COLO668 (cell line): ENCODE results near the gene DOHH.
"Not testable (repeated sequence)": the region's sequence is repeated elsewhere in the genome, so short reads cannot be mapped to it uniquely, and the experiment has no call there.

ENCODE experiments used
- DNase-seq: peaks from one replicate; lab custom pipeline; 2025; ENCODE audit not compliant: unreplicated experiment; lab: John Stamatoyannopoulos, UW

DOHH gene

DNA sequence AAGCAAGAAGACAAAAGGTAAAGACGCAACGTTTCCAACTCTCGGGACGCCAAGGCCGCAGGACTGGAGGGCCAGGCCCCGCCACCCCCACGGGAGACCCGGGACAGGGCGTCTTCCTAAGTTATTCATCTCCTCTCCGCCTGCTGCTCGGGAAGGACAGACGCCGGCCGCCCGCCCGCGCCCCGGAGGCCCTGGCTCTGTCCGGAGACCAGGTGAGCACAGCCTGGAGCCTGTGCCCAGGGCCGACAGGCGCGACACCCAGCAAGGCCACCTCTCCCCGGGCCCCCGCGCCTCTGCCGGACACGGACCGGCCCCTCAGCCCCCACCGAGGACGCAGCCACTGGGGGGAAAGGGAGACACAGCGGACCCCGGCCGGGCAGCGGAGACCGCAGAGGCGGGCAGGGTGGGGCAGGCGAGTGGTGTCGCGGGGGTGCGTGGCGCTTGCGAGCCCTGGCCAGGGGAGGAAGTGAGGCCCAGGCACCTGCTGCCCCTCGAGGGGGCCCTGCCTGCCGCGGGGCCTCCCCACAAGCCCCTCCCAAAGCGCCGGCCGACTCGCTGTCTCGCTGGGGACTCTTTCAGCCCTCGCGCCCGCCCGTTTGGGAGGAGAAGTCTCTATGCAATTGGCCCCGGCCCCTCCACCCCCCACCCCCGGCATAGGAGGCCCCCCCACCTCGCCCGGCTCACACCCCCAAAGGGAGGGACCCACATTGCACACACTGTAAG is 37.3 kb downstream of the DOHH start:
- DNase-seq, result no peak

DNA sequence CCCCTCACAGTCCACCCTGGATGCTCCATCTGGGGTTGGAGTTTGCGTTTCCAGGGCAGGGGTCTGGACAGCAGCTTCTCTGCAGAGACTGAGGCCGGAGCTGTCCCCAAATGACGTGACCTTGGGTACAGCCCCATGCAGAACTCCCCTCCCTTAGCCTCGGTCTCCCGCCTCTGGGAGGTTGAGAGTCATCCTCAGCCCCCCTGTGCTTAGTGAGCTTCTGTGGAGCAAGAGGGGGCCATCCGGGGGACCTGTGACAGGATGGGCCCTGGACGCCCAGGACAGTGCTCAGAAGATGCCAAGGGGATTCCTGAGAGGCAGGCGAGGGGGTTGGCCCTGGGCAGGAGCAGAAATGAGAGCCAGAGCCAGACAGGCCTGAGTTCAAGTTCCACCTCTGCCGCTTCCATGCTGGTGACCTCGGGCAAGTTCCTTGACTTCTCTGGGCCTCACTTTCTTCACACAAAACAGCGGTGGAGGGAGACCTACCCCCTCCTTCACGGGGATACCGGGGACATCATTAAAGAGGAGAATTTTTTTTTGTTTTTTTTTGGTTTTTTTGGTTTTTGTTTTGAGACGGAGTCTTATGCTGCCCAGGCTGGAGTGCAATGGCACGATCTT is 40.4 kb downstream of the DOHH start:
- no peak for DNase-seq

DNA sequence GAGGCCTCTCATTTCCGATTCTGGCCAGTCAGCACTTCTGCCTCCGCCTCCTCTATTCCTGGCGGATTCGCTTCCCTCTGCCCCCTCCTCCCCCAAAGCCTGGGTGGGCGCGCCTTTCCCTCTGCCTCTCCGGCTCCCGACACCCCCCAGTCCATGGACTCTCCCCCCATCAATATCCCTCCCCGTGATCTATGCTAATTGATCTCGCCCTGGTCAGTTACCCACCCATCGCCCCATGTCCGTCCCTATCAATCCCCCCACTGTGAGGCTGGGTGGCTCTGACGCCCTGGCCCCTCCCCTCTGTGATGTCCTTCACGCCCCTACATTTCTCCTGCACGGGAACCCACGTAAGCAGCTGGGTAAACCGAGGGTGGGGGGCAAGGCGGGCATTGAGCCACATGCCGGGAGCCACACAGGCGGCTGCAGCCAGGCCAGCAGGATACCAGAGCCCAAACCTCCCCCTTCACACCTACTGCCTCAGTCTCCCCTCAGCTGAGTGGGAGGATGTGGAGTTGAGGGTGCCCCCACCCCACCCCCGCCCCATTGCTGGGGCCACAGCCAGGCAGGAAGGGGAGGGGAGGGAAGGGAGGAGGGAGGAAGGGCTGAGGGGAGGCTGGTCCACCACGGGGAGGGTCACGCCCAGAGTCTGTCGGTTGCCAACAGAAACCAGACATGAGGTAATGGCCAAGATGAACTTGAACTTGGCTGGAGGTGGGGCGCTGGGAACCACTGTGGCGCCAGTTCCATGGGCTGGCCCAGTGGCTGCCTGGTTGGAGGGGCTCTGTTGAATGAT is 41.2 kb downstream of the DOHH start:
- DNase-seq, result no peak

DNA sequence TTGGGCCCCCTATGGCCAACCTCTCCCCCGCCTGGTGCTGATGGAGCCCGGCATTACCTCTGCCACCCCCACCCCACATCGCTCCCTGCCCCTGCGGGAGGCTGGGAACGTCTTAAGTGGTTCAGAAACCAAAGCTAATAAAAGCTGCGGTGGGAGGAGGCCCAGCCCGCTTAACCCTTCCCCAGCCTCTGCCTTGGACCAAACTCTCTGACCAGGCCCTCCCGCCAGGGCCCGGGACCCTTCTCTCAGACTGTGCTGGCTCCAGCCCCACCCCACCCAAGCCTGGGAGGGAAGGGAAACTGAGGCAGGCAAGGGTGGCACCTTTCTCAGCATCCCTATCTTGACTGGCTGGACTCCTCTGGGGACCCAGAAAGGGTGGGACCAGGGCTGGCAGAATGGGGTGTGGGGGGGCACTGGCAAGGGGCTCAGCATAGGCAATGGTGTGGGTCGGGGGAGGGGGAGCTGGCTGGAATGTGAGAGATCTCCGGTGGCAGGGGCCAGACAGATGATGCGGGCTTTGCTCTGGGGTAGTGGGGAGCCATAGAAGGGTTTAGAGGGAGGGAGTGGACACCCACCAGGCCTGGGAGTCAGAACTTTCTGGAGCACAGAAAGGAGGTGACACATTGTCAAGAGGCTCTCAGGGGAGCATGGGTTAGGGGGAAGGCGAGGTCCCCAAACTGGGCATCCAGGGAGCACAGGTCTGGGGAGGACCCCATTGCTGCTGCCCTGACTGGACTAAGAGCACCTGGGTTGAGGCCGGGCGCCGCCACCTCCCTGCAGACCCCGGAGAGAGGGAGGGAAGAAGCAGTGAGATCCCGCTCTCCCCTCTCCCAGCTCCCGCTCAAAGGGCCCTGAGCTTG is 42.0 kb downstream of the DOHH start:
- DNase-seq, result no peak

DNA sequence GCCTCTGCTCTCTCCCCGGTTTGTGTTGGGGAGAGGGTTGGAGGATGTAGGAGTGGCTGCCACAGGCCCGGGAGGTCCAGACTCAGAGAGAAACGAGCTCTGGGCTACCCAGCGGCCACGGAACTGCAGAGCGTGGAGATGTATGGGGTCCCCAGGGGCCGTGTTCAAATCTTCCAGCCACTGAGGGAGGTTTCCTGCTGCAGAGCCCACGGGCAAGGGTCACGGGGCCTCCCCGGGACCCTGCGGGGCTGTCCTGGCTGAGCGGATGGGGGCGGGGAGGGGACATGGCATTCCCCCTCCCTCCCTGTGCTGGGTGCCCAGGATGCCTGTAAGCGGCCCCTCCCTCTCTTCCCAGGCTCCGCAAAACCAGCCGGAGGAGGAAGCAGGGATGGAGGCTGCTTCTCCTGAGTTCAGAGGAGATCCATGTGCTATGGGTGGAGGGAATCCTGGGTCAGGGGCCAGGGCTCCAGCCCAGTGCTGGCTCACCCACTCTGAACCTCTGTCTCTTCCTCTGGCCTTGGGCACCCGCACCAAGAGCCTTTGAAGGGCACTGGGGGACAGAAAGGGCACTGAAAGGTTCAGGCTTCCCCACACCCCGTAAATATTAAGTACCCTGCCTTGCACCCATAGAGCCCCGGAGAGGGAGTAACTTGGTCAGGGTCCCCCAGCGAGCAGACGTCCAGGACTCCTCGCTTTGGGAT is 42.8 kb downstream of the DOHH start:
- no peak for DNase-seq

DNA sequence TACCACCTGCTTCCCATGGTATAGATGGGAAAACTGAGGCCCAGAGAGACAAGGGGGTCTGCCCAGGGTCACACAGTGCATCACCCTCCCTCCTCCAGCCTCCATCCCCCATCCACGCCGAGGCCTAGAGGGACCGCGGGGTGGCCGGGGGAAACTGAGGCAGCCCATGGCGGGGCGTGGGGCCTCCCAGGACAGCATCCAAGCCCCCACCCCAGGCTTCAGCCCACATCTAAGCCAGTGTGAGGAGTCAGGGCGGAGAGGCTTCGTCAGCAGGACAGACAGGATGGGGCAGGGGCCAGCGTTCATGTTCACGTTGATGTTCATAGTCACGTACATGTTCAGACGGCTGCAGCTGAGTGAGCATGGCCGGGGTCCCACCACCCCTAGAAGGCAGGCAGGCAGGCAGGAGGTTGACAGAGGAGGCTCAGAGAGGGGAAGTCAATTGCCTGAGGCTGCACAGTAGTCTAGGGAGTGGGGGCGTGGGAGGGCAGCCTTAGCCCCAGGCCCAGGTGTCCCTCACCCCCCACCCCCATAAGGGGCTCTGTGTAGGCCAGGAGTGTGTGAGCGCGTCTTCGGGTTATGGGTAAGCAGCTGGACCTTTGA is 43.4 kb downstream of the DOHH start:
- no peak for DNase-seq

DNA sequence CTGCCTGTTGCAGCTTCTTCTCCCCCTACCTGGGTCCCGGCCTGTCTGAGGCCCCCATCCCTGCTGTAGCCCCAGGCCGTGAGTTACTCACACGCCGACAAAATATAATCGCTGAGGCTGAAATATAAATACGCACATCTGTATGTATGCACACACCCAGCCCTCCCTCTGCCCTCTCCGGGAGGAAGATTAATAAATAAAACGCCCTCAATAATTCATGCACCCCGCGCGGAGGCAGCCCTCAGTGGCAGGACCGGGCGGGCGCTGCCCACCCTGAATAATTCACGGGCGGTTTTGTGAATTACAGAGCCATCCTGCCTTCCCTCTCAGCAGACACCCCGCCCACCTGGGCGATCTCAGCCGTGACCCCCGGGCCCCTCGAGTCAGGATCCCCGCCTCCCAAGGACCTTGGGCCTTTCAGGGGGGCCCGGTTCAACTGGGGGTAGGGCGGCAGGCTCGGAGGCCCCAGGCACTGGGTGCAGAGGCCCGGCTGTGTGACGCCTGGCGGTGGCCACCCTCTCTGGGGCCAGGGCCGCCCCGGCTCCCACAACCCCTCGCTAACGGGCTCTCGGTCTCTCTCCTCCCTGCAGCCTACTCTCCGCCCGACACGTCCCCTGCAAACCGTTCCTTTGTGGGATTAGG is 44.4 kb downstream of the DOHH start:
- no peak for DNase-seq

DNA sequence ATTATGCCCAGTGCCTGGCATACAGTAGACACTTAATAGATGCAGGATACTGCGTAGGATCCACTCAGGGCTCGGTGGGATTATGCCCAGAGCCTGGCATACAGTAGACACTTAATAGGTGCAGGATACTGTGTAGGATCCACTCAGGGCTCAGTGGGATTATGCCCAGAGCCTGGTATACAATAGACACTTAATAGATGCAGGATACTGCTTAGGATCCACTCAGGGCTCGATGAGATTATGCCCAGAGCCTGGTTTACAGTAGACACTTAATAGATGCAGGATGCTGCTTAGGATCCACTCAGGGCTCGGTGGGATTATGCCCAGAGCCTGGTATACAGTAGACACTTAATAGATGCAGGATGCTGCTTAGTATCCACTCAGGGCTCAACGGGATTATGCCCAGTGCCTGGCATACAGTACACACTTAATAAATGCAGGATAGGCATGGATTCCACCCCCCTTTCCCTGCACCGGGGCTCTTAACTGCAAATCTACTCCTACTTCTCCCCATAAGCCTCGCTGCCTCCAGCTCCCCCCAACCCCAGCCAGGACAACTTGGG is 45.0 kb downstream of the DOHH start:
- no peak for DNase-seq

DNA sequence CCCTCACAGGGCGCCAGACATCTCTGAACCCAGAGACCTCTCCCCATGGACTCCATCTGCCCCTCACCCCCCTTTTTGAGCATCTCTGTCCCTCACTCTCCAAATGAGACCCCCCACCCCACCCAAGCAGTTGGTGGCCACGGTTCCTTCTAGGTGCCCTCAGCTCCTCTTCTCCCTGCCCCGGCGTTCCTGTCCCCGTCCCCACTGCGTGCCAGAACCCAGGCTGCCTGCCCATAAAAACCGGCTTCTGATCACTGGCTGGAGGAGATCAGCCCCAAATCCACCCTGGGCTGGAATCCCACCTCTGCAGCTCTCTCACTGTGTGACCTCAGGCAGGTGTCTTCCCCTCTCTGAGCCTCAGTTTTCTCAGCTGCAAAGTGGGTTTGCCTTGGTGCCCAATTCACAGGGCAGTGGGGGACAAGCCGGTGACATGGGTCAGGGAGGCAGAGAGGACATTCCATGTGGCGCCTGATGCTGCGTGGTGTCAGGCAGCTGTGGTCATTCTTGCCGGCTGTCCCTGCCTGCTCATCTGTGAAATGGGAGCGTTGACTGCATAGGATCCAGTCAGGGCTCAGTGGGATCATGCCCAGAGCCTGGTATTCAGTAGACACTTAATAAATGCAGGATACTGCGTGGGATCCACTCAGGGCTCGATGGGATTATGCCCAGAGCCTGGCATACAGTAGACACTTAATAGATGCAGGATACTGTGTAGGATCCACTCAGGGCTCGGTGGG is 45.6 kb downstream of the DOHH start:
- no peak for DNase-seq

DNA sequence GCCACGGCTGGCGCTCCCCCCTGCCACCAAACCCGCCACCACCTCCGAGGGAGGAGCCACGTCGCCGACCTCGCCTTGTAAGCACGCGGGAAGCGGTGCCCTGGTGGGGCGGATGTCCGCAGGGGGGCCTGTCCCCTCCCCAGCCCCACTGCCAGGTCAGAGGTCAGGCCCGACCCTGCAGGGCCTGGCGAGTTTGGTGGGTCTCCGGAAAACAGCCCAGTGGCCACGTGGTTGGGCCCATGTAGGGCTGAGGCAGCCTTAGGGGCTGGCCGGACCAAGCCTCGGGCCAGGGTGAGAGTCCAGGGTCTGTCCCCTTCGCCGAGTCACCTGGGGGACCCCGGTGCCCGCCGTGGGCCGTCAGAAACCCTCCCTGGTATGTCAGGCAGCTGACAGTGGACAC is 46.6 kb downstream of the DOHH start:
- DNase-seq, result no peak

DNA sequence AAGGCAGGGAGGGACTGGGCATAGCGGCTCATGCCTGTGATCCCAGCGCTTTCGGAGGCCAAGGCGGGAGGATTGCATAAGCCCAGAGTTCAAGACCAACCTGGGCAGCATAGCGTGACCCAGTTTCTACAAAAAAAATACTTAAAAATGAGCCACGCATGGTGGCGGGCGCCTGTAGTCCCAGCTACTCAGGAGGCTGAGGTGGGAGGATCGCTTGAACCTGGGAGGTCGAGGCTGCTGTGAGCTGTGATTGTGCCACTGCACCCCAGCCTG is 47.6 kb downstream of the DOHH start:
- DNase-seq, result not testable (repeated sequence)

DNA sequence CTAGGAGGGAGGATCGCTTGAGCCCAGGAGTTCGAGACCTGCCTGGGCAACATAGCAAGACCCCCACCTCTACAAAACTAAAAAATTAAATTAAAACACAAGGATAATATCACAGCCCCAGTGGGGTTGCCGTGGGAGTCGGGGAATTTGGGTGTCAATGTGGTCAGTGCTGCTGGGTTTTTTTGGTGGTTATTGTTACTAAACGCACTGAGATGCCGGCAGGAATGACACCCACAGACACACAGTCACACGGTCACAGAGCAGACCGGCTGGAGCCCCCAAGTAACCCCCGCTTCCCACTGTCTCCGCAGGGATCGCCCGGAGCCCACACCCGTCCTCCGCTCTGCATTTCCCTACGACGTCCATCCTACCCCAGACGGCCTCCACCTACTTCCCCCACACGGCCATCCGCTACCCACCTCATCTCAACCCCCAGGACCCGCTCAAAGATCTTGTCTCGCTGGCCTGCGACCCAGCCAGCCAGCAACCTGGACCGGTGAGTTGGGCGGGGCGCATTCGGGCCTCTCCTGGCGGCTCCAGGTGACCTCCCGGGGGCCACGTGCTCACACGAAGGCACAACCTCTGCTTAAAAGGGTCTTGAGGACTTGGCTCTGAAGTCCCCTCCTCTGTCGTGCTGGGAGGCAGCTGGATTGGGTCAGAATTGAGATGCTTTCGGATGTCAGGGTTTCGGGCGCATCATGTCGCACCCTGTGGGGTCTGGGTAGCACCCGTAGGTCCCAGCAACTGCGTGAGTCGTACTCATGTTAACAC is 48.1 kb downstream of the DOHH start:
- no peak for DNase-seq

DNA sequence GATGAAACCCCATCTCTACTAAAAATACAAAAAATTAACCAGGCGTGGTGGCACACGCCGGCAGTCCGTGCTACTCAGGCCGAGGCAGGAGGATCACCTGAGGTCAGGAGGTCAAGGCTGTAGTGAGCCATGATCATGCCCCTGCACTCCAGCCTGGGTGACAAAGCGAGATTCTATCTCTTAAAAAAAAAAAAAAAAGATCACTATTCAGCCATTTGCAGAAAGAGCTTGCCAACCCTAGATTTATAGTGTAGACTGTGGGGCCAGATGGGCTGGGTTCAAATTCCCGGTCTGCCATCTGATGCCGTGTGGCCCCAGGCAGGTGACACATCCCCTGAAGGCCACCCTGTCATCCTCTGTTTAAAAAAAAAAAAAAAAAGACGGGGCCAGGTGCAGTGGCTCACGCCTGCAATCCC is 49.0 kb downstream of the DOHH start:
- no peak for DNase-seq

DNA sequence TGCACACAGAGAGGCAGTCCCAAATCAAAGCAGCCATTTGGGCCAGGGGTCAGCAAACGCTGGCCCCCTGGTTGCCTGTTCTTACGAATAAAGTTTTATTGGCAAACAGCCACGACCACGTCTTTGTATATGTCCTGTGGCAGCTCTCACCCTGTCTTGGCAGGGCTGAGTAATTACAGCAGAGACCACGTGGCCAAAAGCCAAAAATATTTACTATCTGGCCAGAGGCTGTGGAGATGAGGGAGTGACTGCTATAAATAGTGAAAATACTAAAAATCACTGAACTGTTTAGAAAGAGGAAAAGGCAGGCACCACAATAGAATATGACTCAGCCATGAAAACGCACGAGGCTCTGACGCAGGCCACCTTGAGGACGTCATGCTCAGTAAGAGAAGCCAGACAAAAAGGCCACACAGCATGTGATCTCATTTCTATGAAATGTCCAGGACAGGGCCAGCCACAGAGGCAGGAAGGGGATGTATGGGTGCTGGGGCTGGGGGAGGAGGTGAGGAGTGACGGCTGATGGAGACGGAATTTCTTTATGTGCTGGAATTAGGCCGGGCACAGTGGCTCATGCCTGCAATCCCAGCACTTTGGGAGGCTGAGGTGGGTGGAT is 49.6 kb downstream of the DOHH start:
- DNase-seq, result no peak

DNA sequence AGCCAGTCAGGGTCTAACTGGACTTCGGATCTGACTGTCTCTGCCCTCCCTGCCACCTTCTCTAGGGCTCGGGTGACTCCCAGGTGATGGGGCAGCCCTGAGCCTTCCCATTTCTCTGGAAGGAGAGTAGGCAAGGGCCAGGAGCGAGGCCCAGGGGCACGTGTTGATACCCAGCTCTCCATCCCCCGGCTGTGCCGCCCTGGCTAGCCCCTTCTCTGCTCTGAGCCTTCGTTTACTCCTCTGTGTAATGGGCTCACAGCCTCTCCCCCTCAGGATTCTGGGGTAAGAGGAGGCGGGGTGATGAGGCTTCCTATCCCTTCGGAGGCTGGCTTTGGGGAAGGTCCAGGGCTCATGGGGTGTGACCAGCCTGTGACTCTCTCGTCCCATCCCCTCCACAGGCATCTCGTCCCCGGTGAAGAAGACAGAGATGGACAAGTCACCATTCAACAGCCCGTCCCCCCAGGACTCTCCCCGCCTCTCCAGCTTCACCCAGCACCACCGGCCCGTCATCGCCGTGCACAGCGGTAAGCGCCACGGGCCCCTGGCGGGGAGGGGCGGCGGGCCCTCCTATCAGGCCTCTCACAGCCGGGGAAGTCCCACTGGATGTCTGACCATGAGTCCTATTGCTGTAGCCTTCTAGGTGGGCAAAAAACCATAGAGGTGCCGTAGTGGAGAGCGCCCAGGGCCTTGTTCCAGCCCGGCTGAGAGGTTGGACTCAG is 51.7 kb downstream of the DOHH start:
- DNase-seq, result no peak

DNA sequence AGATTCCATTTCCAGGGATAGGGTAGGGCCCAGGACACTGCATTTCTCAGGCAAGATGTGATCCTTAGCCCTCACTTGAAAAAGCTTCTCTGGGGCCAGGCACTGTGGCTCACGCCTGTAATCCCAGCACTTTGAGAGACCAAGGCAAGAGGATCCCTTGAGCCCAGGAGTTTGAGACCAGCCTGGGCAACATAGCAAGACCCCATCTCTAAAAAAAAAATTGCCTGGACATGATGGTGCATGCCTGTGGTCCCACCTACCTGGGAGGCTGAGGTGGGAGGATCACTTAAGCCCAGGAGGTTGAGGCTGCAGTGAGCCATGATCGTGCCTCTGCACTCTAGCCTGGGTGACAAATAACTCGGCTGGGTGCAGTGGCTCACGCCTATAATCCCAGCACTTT is 53.8 kb downstream of the DOHH start:
- not testable (repeated sequence) for DNase-seq

DNA sequence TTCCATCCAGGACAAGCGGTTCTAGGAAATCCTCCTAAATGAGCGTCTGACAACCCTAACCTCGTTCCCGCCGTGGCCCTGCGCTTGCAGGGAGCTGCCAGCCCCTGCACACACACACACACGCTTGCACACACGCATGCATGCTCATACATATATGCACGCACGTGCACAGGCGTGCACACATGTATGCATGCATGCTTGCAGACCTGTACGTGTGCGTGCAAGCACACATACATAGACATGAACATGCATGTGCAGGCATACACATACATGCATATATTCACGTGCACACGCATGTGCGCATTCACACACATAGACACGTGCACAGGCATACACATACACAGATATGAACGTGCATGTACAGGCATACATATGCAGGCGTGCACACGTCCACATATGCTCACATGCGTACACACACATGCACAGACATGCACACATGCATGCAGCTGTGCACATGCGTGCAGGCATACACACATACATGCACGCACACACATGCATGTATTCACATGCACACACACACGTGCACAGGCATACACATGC is 55.7 kb downstream of the DOHH start:
- no peak for DNase-seq
